Karpas-422 (cell line): ENCODE data around the gene PRAMEF2. TPM values are rescaled to one million over a fixed set of nuclear protein-coding genes. Genes with fewer than 3 reads are reported as not detected.
"Not testable (repeated sequence)": the region's sequence is repeated elsewhere in the genome, so short reads cannot be mapped to it uniquely, and the experiment has no call there.

Source experiments
- DNase-seq: peaks from one replicate; pipeline ENCODE4 v3.0.0-alpha.2; 2015
- H2AFZ ChIP-seq: fragments of 200-600 bp; sonication (generic); 2 replicates; pipeline ENCODE4 v1.6.1; 2014; ENCODE audit warnings: antibody characterized with exemption, low read length, mixed read lengths
- H3K27ac ChIP-seq: fragments of 200-600 bp; sonication (generic); 2 replicates; pipeline ENCODE4 v1.5.1; 2014; ENCODE audit warnings: mild to moderate bottlenecking, low read length, moderate library complexity
- H3K27me3 ChIP-seq: fragments of 200-600 bp; sonication (generic); 2 replicates; pipeline ENCODE4 v1.6.1; 2014; ENCODE audit warnings: low read length, mixed read lengths
- H3K36me3 ChIP-seq: fragments of 200-600 bp; sonication (generic); 2 replicates; pipeline ENCODE4 v1.6.1; 2014; ENCODE audit warnings: low read length, mixed read lengths; ENCODE audit not compliant: insufficient read depth
- H3K4me1 ChIP-seq: fragments of 200-600 bp; sonication (generic); 2 replicates; pipeline ENCODE4 v1.6.1; 2014; ENCODE audit warnings: mild to moderate bottlenecking, low read length, mixed read lengths
- H3K4me2 ChIP-seq: fragments of 200-600 bp; sonication (generic); 2 replicates; pipeline ENCODE4 v1.6.1; 2014; ENCODE audit warnings: low read length, low read depth, mild to moderate bottlenecking; ENCODE audit not compliant: poor library complexity, severe bottlenecking
- H3K4me3 ChIP-seq: fragments of 200-600 bp; sonication (generic); 2 replicates; pipeline ENCODE4 v1.5.1; 2014; ENCODE audit warnings: mild to moderate bottlenecking, antibody characterized with exemption, low read length, mixed read lengths
- H3K79me2 ChIP-seq: fragments of 200-600 bp; sonication (generic); 2 replicates; pipeline ENCODE4 v1.6.1; 2014; ENCODE audit warnings: mild to moderate bottlenecking, low read length, mixed read lengths
- H3K9ac ChIP-seq: fragments of 200-600 bp; sonication (generic); 2 replicates; pipeline ENCODE4 v1.6.0; 2014; ENCODE audit warnings: low read length
- H3K9me2 ChIP-seq: fragments of 200-600 bp; sonication (generic), shearing (Covaris generic); replicated peaks from 2 replicates; pipeline ENCODE4 v1.6.0; 2014; ENCODE audit warnings: mild to moderate bottlenecking, low read length, moderate library complexity; ENCODE audit not compliant: insufficient read depth
- H3K9me3 ChIP-seq: fragments of 300-700, 200-600 bp; sonication (generic); 2 replicates; pipeline ENCODE4 v1.6.1; 2014; ENCODE audit warnings: low read length, mixed read lengths
- H4K20me1 ChIP-seq: fragments of 200-600 bp; sonication (generic); 2 replicates; pipeline ENCODE4 v1.6.1; 2014; ENCODE audit warnings: mild to moderate bottlenecking, antibody characterized with exemption, low read length, low read depth; ENCODE audit not compliant: insufficient read depth
- total RNA-seq: library from RNA; depleted of rRNA; stranded (reverse); fragments of >200 nt; shearing (Covaris generic); gene quantifications from 2 replicates; pipeline ENCODE4 v1.2.3, GENCODE V29; 2014; ENCODE audit warnings: low replicate concordance

Gene PRAMEF2
- total RNA-seq, 1 experiment from 2014 or later: not detected

DNA sequence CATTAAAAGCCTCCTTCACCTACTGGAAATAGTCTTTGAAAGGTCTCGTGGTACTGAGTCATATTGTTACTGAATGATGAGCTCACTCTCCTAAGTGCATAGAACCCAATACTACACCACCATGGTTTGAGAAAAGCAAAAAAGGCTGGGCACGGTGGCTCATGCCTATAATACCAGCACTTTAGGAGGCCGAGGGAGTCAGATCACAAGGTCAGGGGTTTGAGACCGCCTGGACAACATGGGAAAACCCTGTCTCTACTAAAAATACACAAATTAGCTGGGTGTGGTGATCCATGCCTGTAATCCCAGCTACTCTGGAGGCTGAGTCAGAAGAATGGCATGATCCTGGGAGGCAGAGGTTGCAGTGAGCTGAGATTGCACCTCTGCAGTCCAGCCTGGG is 5.1 kb upstream of the PRAMEF2 start:
- H4K20me1 ChIP-seq: no peaks in the 10 kb centered on the region
- no peaks in the 10 kb centered on the region for H3K4me1 ChIP-seq
- no peak overlapping the region for H3K4me3 ChIP-seq
- no peak overlapping the region for H3K9ac ChIP-seq
- H3K27ac ChIP-seq: no peak overlapping the region
- H3K36me3 ChIP-seq: no peaks in the 10 kb centered on the region
- no peaks in the 10 kb centered on the region for H3K9me3 ChIP-seq
- no peaks in the 10 kb centered on the region for H3K79me2 ChIP-seq
- no peak overlapping the region for H3K4me2 ChIP-seq
- no peaks in the 10 kb centered on the region for H3K27me3 ChIP-seq
- no peak for DNase-seq
- H2AFZ ChIP-seq: no peak overlapping the region
- no peaks in the 10 kb centered on the region for H3K9me2 ChIP-seq

- H3K9ac ChIP-seq, H2AFZ ChIP-seq, H3K4me1 ChIP-seq, H3K9me3 ChIP-seq, H3K9me2 ChIP-seq, H3K36me3 ChIP-seq, H3K4me2 ChIP-seq, DNase-seq, H3K27me3 ChIP-seq, H4K20me1 ChIP-seq, H3K27ac ChIP-seq, H3K4me3 ChIP-seq, H3K79me2 ChIP-seq: not testable (repeated sequence)
These were observed 6.4 kb downstream of the PRAMEF2 start for GRCh38 chr1:12863131-12863880.

DNA sequence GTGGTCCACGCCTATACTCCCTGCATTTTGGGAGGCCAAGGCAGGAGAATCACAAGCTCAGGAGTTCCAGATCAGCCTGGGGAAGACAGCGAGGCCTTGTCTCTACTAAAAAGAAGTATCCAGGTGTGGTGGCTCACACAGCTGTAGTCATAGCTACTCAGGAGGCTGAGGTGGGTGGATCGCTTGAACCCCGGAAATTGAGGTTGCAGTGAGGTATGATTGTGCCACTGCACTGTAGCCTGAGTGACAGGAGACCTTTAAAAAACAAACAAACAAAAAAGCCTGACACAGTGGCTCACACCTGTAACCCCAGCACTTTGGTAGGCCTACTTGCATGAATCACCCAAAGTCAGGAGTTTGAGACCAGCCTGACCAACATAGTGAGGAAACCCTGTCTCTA is 21.6 kb downstream of the PRAMEF2 start:
- not testable (repeated sequence) for H3K27me3 ChIP-seq, H3K4me1 ChIP-seq, H3K9me2 ChIP-seq, H3K36me3 ChIP-seq, H3K9ac ChIP-seq, H3K9me3 ChIP-seq, H3K4me2 ChIP-seq, H3K79me2 ChIP-seq, H3K27ac ChIP-seq, H3K4me3 ChIP-seq, H4K20me1 ChIP-seq, DNase-seq, H2AFZ ChIP-seq

- H3K27me3 ChIP-seq, H3K27ac ChIP-seq, H3K4me2 ChIP-seq, H3K9me3 ChIP-seq, H3K36me3 ChIP-seq, H4K20me1 ChIP-seq, H2AFZ ChIP-seq, DNase-seq, H3K9me2 ChIP-seq, H3K79me2 ChIP-seq, H3K4me3 ChIP-seq, H3K9ac ChIP-seq, H3K4me1 ChIP-seq: not testable (repeated sequence)
These were observed 29.2 kb downstream of the PRAMEF2 start, which contains the start of gene PRAMEF4 for GRCh38 chr1:12886101-12886500. TSS of gene PRAMEF4 (minus strand) at chr1:12886201. CDS start at chr1:12883394, 2,807 bp downstream.

- H3K27ac ChIP-seq, H3K27me3 ChIP-seq, H4K20me1 ChIP-seq, H2AFZ ChIP-seq, H3K4me2 ChIP-seq, H3K79me2 ChIP-seq, DNase-seq, H3K4me1 ChIP-seq, H3K9me2 ChIP-seq, H3K9me3 ChIP-seq, H3K36me3 ChIP-seq, H3K9ac ChIP-seq, H3K4me3 ChIP-seq: not testable (repeated sequence)
These were observed 41.3 kb downstream of the PRAMEF2 start, which contains the start of gene PRAMEF10 for GRCh38 chr1:12898170-12898569. TSS of gene PRAMEF10 (minus strand) at chr1:12898270. CDS start at chr1:12895847, 2,423 bp downstream.

GRCh38 chr1:12899186-12899585 is 42.3 kb downstream of the PRAMEF2 start:
- H3K4me3 ChIP-seq, H3K36me3 ChIP-seq, H3K27ac ChIP-seq, H4K20me1 ChIP-seq, H3K9me3 ChIP-seq, H3K4me2 ChIP-seq, DNase-seq, H2AFZ ChIP-seq, H3K4me1 ChIP-seq, H3K9ac ChIP-seq, H3K27me3 ChIP-seq, H3K79me2 ChIP-seq, H3K9me2 ChIP-seq: not testable (repeated sequence)

DNA sequence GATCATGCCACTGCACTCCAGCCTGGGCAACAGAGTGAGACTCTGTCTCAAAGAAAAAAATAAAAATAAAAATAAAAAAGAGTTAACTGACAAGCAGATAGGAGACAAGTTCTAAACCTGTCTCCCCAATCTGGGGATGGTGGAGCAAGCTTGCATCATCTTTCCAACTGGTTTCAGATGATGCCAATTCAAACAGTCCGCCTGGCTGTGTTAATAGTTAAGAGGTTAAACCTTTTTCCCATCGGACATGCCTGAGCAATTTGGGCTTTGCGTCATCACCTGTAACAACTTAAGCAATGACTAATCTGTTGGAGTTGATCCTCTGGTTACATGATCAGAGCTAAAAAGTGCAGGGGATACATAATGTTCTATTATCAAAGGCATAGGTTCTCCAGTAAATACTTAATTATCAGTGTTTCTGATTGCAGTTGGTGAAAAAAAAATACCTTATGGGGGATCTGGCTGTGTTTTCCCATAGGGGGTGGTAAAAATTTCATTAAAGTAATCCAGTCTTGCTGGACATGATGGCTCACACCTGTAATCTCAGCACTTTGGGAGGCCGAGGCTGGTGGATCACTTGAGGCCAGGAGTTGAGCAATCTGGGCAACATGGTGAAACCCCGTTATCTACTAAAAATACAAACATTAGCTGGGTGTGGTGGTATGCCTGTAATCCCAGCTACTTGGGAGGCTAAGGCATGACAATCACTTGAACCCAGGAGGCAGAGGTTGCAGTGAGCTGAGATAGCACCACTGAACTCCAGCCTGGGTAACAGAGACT is 47.1 kb downstream of the PRAMEF2 start:
- not testable (repeated sequence) for H3K9ac ChIP-seq, H3K4me3 ChIP-seq, H3K27me3 ChIP-seq, H3K9me2 ChIP-seq, H3K4me1 ChIP-seq, H3K27ac ChIP-seq, H3K9me3 ChIP-seq, H3K36me3 ChIP-seq, DNase-seq, H4K20me1 ChIP-seq, H3K79me2 ChIP-seq, H2AFZ ChIP-seq, H3K4me2 ChIP-seq
